ENCODE results near the gene TFB1M.

The TFB1M gene

DNA sequence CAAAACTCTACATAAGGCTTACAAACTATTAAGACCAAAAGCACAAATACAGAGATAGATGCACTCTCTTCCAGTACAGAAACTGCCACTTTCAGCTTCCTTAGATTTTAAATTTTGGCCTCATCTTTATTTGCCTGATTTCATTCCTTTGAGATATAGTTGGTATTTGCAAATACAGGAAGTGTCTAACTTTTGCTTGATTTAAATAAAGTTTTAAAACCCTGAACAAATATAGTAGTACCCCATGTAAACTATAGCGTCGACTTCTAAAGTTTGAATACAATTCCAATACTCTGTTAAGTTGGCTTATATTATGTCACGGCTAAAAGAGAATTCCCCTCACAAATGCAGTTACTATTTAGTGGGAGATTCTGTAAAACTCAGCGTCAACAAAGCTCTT, 51.6 kb downstream of the TFB1M start:
- CTCF ChIA-PET: no interaction called here
- no peak overlapping the region for H3K27ac ChIP-seq
- TF ChIP-seq, protein P1, sequence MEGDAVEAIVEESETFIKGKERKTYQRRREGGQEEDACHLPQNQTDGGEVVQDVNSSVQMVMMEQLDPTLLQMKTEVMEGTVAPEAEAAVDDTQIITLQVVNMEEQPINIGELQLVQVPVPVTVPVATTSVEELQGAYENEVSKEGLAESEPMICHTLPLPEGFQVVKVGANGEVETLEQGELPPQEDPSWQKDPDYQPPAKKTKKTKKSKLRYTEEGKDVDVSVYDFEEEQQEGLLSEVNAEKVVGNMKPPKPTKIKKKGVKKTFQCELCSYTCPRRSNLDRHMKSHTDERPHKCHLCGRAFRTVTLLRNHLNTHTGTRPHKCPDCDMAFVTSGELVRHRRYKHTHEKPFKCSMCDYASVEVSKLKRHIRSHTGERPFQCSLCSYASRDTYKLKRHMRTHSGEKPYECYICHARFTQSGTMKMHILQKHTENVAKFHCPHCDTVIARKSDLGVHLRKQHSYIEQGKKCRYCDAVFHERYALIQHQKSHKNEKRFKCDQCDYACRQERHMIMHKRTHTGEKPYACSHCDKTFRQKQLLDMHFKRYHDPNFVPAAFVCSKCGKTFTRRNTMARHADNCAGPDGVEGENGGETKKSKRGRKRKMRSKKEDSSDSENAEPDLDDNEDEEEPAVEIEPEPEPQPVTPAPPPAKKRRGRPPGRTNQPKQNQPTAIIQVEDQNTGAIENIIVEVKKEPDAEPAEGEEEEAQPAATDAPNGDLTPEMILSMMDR (conservative IDR thresholded peaks at IDR 0.05; ENCODE audit: low read depth): no peak
- POLR2A ChIA-PET (ENCODE audit: low non-redundant PET): no interaction called here
- DNase-seq (ENCODE audit: low spot score): no peak

DNA sequence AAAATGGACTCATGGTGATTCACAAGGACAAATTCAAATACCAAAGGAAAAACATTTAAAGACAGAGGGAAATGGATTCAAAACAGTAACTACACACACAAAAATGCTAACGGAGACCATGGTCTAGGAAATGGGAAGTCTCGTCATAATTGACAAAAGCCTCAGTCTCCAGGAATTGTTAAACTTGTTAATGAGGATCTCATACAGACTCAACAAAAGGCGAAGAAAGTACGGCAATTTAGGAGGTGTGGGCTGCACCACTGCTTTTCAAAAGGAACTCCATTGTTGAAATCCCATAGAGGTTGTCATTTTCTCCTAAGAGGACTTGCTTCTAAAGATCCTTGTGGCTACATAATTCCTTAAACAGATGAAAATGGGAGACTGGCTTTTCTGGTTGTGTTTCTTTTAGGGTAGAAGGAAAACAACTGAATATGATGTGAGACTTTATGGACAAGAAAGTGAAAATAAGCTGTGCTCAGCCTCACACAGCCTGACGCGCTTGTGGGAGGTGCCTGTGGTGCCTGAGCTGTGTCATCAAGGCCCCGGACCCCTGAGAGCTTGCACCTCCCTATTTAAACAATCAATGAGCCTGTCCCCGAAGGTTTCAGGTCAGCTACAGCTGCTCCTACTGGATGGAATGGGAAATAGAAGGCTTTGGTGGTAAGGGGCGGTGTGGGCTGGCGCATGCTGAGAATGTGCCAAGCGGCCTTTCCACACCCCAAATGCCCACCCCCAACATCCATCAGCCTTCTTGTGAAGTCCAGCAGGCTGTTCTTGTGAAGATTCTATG, 53.0 kb downstream of the TFB1M start:
- DNase-seq (ENCODE audit: low spot score): no peak
- POLR2A ChIA-PET (ENCODE audit: low non-redundant PET): no interaction called here
- CTCF ChIA-PET: interaction anchor here (0.7 to 1.1 kb wide), 2 partner anchors 13 to 329 kb away, joined by 4 read pairs; no protein-coding TSS in a partner anchor
- TF ChIP-seq, protein P1 (conservative IDR thresholded peaks at IDR 0.05; ENCODE audit: low read depth): no peak
- no peak overlapping the region for H3K27ac ChIP-seq

DNA sequence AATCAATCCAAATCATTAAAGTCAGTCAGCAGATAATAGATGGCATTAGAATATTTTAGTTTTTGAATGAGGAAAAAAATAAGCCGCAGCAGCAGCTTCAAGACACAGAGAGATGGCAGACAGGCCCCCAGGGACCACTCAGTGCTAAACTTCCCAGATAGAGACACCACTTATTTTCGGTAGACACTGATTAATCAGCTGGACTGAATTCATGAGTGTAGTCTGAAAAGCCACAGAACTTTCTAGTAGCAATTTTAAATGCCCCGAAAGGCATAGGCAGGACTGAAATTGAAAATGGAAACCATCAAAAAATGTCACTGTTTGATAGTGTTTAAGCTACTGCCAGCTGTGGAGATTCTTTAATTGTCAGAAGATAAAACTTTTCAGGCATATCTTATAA, 53.6 kb downstream of the TFB1M start:
- no peak for DNase-seq (ENCODE audit: low spot score)
- ChIA-PET CTCF (interaction anchor here (1.1 kb wide), 1 partner anchor 328 kb away, joined by 4 read pairs; no protein-coding TSS in a partner anchor), POLR2A (ENCODE audit: low non-redundant PET) (no interaction called here)
- H3K27ac ChIP-seq: no peak overlapping the region
- TF ChIP-seq, protein P1 (conservative IDR thresholded peaks at IDR 0.05; ENCODE audit: low read depth): no peak

DNA sequence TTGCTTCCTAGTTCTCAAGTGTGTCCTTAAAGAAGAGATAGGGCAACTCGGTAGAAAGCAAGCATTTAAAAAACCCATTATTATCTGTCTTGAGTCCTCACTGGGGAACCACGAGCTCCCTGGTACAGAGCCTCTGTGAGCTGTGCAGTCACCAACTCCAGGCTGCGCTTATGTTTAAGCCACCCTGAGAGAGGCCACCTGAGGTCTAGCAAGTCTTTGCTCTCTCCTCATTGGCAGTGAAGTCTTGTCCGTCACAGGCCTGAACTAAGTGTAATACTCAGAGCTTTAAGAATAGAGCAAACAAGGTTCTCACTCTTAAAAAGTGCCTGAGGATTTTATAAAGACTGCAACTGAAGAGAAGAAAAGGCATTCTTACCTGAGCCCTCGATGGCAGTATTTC, 54.4 kb downstream of the TFB1M start:
- TF ChIP-seq, protein P1 (conservative IDR thresholded peaks at IDR 0.05; ENCODE audit: low read depth): no peak
- ChIA-PET POLR2A (ENCODE audit: low non-redundant PET) (no interaction called here), CTCF (no interaction called here)

DNA sequence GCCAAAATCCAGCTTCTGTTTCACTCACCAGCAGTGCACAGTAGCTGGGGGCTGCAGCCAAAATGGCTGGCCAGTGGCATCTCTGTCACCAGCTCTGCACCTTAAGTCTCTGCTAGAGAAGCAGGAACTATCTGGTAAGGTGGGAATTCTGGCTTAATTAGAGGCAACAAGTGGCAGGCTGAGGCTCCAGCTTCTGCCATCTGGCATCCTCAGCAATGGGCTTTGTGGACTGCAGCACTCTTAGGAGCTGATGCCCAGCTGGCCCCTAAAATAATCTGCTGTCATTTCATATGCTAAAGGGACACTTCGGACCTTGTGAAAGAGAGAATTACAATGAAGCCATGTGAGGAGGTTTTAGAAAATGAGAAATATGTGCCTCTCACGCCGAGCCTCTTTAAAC, 55.1 kb downstream of the TFB1M start:
- ChIA-PET CTCF (no interaction called here), POLR2A (ENCODE audit: low non-redundant PET) (no interaction called here)
- TF ChIP-seq, protein P1 (conservative IDR thresholded peaks at IDR 0.05; ENCODE audit: low read depth): no peak
- no peak overlapping the region for H3K27ac ChIP-seq
- no peak for DNase-seq (ENCODE audit: low spot score)

More for the DNA sequence above, 54.4 kb downstream of the TFB1M start:
- no peak overlapping the region for H3K27ac ChIP-seq
- DNase-seq (ENCODE audit: low spot score): no peak

DNA sequence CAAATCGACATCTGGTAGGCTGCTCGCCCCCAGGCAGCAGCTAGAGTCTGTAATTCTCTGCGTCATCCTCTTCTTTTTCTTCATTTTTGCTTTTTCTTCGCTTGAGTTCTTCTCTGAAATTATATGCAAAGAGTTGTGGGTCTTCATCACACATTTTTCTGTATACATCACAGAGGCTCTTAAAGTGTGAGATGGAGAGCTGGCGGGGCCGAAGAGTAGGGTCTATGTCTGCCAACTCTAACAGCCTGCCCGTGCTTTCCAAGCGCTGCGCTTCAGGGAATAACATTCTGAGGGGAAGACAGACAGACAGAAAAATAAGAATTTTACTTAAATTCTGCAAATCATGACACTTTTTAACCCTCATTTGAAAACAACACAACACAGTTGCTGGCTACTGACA, 56.5 kb downstream of the TFB1M start:
- ChIA-PET POLR2A (ENCODE audit: low non-redundant PET) (no interaction called here), CTCF (interaction anchor here (0.5 to 0.9 kb wide), 3 partner anchors 10 to 1460 kb away, joined by 3 to 4 read pairs (median 3); no protein-coding TSS in a partner anchor)
- no peak overlapping the region for H3K27ac ChIP-seq
- TF ChIP-seq, protein P1 (conservative IDR thresholded peaks at IDR 0.05; ENCODE audit: low read depth): no peak
- DNase-seq (ENCODE audit: low spot score): no peak

Data from RWPE1 (cell line).